ENCODE measurements around the gene CTNNA1.
A peak's percentile ranks its signal among the peaks of the same experiment; 100 is the strongest.

Gene CTNNA1

GRCh38 chr5:138950421-138951031 is 197.3 kb downstream of the CTNNA1 start:
- Mint-ChIP-seq H3K4me1 (peaks cover 20% of the 10 kb centered on the region), H3K27ac (peak overlapping the region; percentile 64), H3K4me3 (no peak overlapping the region), H3K9me3 (no peaks in the 10 kb centered on the region), H3K36me3 (peaks cover 18% of the 10 kb centered on the region)
- ATAC-seq (no peak), DNase-seq (ENCODE audit: low spot score in 2 of 2) (no peak)

GRCh38 chr5:138951091-138951985 is 198.1 kb downstream of the CTNNA1 start:
- no peak overlapping the region for H3K4me3 Mint-ChIP-seq
- no peaks in the 10 kb centered on the region for H3K9me3 Mint-ChIP-seq

GRCh38 chr5:138951986-138952735 is 198.9 kb downstream of the CTNNA1 start:
- no peaks in the 10 kb centered on the region for H3K9me3 Mint-ChIP-seq
- DNase-seq (ENCODE audit: low spot score in 2 of 2) (no peak), ATAC-seq (no peak)
- peaks cover 17% of the 10 kb centered on the region for H3K36me3 Mint-ChIP-seq
- no peak overlapping the region for H3K4me3 Mint-ChIP-seq
- no peak overlapping the region for H3K27ac Mint-ChIP-seq
- peaks cover 20% of the 10 kb centered on the region for H3K4me1 Mint-ChIP-seq

More at GRCh38 chr5:138951091-138951985, 198.1 kb downstream of the CTNNA1 start:
- no peak overlapping the region for H3K27ac Mint-ChIP-seq
- H3K4me1 Mint-ChIP-seq: peaks cover 20% of the 10 kb centered on the region
- ATAC-seq (no peak), DNase-seq (ENCODE audit: low spot score in 2 of 2) (no peak)
- H3K36me3 Mint-ChIP-seq: peaks cover 17% of the 10 kb centered on the region

- peaks cover 14% of the 10 kb centered on the region for H3K36me3 Mint-ChIP-seq
- peak overlapping the region; percentile 75 for H3K27ac Mint-ChIP-seq
- no peak for DNase-seq (ENCODE audit: low spot score in 2 of 2)
- no peak for ATAC-seq
- peaks cover 20% of the 10 kb centered on the region for H3K4me1 Mint-ChIP-seq
- no peak overlapping the region for H3K4me3 Mint-ChIP-seq
- no peaks in the 10 kb centered on the region for H3K9me3 Mint-ChIP-seq
Measured at GRCh38 chr5:138952962-138953361, 199.7 kb downstream of the CTNNA1 start.

GRCh38 chr5:138953387-138954256 is 200.4 kb downstream of the CTNNA1 start:
- H3K27ac Mint-ChIP-seq: peak overlapping the region; percentile 75
- peaks cover 8% of the 10 kb centered on the region for H3K36me3 Mint-ChIP-seq
- H3K4me3 Mint-ChIP-seq: no peak overlapping the region
- H3K4me1 Mint-ChIP-seq: peaks cover 20% of the 10 kb centered on the region
- DNase-seq (ENCODE audit: low spot score in 2 of 2) (no peak), ATAC-seq (peak; percentile 46)
- no peaks in the 10 kb centered on the region for H3K9me3 Mint-ChIP-seq

- Mint-ChIP-seq H3K9me3 (no peaks in the 10 kb centered on the region), H3K36me3 (peaks cover 2% of the 10 kb centered on the region), H3K4me3 (no peak overlapping the region), H3K4me1 (peaks cover 20% of the 10 kb centered on the region), H3K27ac (peak overlapping the region; percentile 75)
- ATAC-seq: no peak
- DNase-seq (ENCODE audit: low spot score in 2 of 2): no peak
Measured at GRCh38 chr5:138954257-138955012, 201.2 kb downstream of the CTNNA1 start.

- no peaks in the 10 kb centered on the region for H3K36me3 Mint-ChIP-seq
- peaks cover 20% of the 10 kb centered on the region for H3K4me1 Mint-ChIP-seq
- H3K4me3 Mint-ChIP-seq: no peak overlapping the region
- DNase-seq (ENCODE audit: low spot score in 2 of 2) (no peak), ATAC-seq (no peak)
- H3K27ac Mint-ChIP-seq: no peak overlapping the region
- no peaks in the 10 kb centered on the region for H3K9me3 Mint-ChIP-seq
Measured at GRCh38 chr5:138955013-138955660, 201.9 kb downstream of the CTNNA1 start.

GRCh38 chr5:138955671-138956295 is 202.6 kb downstream of the CTNNA1 start:
- ATAC-seq: no peak
- Mint-ChIP-seq H3K9me3 (no peaks in the 10 kb centered on the region), H3K27ac (no peak overlapping the region)

GRCh38 chr5:138956801-138957200 is 203.6 kb downstream of the CTNNA1 start:
- Mint-ChIP-seq H3K9me3 (no peaks in the 10 kb centered on the region), H3K36me3 (no peaks in the 10 kb centered on the region), H3K4me3 (no peak overlapping the region), H3K27ac (no peak overlapping the region), H3K4me1 (peaks cover 20% of the 10 kb centered on the region)
- DNase-seq (ENCODE audit: low spot score in 2 of 2) (no peak), ATAC-seq (no peak)

More at GRCh38 chr5:138955671-138956295, 202.6 kb downstream of the CTNNA1 start:
- H3K36me3 Mint-ChIP-seq: no peaks in the 10 kb centered on the region
- DNase-seq (ENCODE audit: low spot score in 2 of 2): no peak
- H3K4me1 Mint-ChIP-seq: peaks cover 20% of the 10 kb centered on the region
- H3K4me3 Mint-ChIP-seq: no peak overlapping the region

- DNase-seq (ENCODE audit: low spot score in 2 of 2): no peak
- Mint-ChIP-seq H3K4me3 (no peak overlapping the region), H3K27ac (no peak overlapping the region), H3K9me3 (no peaks in the 10 kb centered on the region), H3K36me3 (no peaks in the 10 kb centered on the region), H3K4me1 (no peaks in the 10 kb centered on the region)
- no peak for ATAC-seq
Measured at GRCh38 chr5:138960145-138960692, 207.0 kb downstream of the CTNNA1 start.

GRCh38 chr5:138961221-138961620 is 208.0 kb downstream of the CTNNA1 start:
- Mint-ChIP-seq H3K9me3 (no peaks in the 10 kb centered on the region), H3K36me3 (no peaks in the 10 kb centered on the region), H3K27ac (no peak overlapping the region), H3K4me1 (no peaks in the 10 kb centered on the region), H3K4me3 (no peak overlapping the region)
- ATAC-seq (no peak), DNase-seq (ENCODE audit: low spot score in 2 of 2) (no peak)

- DNase-seq (ENCODE audit: low spot score in 2 of 2) (no peak), ATAC-seq (no peak)
- Mint-ChIP-seq H3K4me1 (no peaks in the 10 kb centered on the region), H3K9me3 (no peaks in the 10 kb centered on the region), H3K4me3 (no peak overlapping the region), H3K36me3 (no peaks in the 10 kb centered on the region), H3K27ac (no peak overlapping the region)
Measured at GRCh38 chr5:138961729-138962128, 208.5 kb downstream of the CTNNA1 start.

Measured in stimulated activated effector memory CD8-positive, alpha-beta T cell treated with anti-CD3 and anti-CD28 coated beads, Interleukin-12 subunit alpha, Interleukin-12 subunit beta, amount 100 ng/mL, for 72 hours (primary cell).